ENCODE data around the gene PRKD2. TPM values are rescaled to one million over a fixed set of nuclear protein-coding genes. Genes with fewer than 3 reads are reported as not detected.

PRKD2 gene
- total and polyA plus RNA-seq, 10 of the 15 experiments (the other 5 are each of a cell fraction or from before 2014, with no cell fraction given) = 2.3 to 98.8 (median 32.9) TPM

DNA sequence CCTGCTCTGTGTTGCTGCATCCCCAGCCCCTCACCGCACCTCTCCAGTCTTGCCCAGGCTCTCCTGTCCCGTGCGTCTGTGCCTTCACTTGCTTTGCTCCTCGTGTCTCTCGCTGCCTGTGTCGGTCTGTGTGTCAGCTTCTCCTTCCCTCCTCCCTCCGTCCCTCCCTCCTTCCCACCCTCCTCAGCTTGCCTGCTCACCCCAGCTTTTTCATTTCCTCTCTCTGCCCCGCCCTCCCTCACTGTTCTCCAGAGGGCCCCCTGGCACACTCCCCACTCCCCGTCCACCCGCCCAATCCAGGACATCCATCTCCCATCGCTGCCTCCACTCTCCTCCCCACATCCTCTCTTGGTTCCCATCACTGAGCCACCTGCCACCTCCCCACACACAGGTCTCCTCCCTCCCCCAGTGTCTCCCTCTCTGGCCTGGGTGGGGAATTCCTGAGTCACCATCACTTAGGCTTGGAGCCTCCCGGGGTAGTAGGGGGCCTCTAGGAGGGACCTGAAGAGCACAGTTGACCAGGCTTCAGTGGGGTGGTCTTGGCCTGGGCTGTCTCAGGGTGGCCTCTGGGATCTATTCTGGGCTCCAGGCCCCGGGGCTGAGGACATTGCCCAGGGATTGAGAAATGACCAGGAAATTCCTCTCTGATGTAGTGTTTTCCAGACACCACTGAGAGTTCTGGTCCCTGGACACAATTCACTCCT is 91.8 kb downstream of the PRKD2 start, which contains the start of gene PTGIR (continued):
- TF ChIP-seq NFXL1 (IDR thresholded peaks at IDR 0.05; ENCODE audit: borderline replicate concordance) = no peak
- no peak for TF ChIP-seq MTA3 (IDR thresholded peaks at IDR 0.05; ENCODE audit: borderline replicate concordance, low read length)
- peak; percentile 44; the same call in 1 of the 2 replicates for TF ChIP-seq ZNF687 (IDR thresholded peaks at IDR 0.05)
- TF ChIP-seq ZBED1 (IDR thresholded peaks at IDR 0.05; ENCODE audit: borderline replicate concordance) = no peak
- no peak for TF ChIP-seq CBFB (IDR thresholded peaks at IDR 0.05; ENCODE audit: low read depth)
- TF ChIP-seq CHD1 (IDR thresholded peaks at IDR 0.05; ENCODE audit: low read depth, low read length) = no peak
- no peak for TF ChIP-seq ZNF217 (IDR thresholded peaks at IDR 0.05)
- no peak for TF ChIP-seq FOXM1 (IDR thresholded peaks at IDR 0.05; ENCODE audit: low read depth, low read length)
- TF ChIP-seq SPI1 (IDR thresholded peaks at IDR 0.05; ENCODE audit: borderline replicate concordance, insufficient read depth, low read depth, low read length) = no peak
- TF ChIP-seq GABPA (IDR thresholded peaks at IDR 0.05; ENCODE audit: low read depth) = no peak
- TF ChIP-seq IKZF1 (conservative IDR thresholded peaks at IDR 0.05) = peak; percentile 73
- no peak for TF ChIP-seq CHD2 (IDR thresholded peaks at IDR 0.05; ENCODE audit: borderline replicate concordance, low read depth, low read length)
- no peak for TF ChIP-seq CBX3 (IDR thresholded peaks at IDR 0.05; ENCODE audit: borderline replicate concordance, low read depth)
- TF ChIP-seq EGR1 (IDR thresholded peaks at IDR 0.05; ENCODE audit: borderline replicate concordance in 1 of 2, low read depth in 2 of 2, low read length in 2 of 2) = no peak
- 0 out of 2 replicates have a peak, but pooled peaks have one; percentile 21 for TF ChIP-seq RUNX3 (IDR thresholded peaks at IDR 0.05; ENCODE audit: low read length)
- peak; percentile 90 for TF ChIP-seq NBN (IDR thresholded peaks at IDR 0.05)
- no peak for TF ChIP-seq E4F1 (IDR thresholded peaks at IDR 0.05; ENCODE audit: borderline replicate concordance, partially characterized antibody)
- TF ChIP-seq MLLT1 (IDR thresholded peaks at IDR 0.05) = peak; percentile 19; the same call in 1 of the 2 replicates
- no peak for TF ChIP-seq ASH2L (IDR thresholded peaks at IDR 0.05; ENCODE audit: borderline replicate concordance, low read depth)
- no peak for TF ChIP-seq ZBTB33 (IDR thresholded peaks at IDR 0.05)
- no peak for TF ChIP-seq SIN3A (IDR thresholded peaks at IDR 0.05; ENCODE audit: low read depth, low read length)

Measured in GM12878 (cell line).